Measurements from ENCODE around the gene RAB37. TPM values are rescaled to one million over a fixed set of nuclear protein-coding genes. Genes with fewer than 3 reads are reported as not detected.

RAB37 gene
- total and polyA plus RNA-seq, 4 donors = 1.4 to 3.4 (median 1.9) TPM

- Histone ChIP-seq H3K36me3 (ENCODE audit: control insufficient read depth in 1 of 2, insufficient read depth in 2 of 2, low read length in 1 of 2) (no peaks in the 10 kb centered on the region), H3K27ac (ENCODE audit: low read depth in 1 of 2, low read length in 2 of 2) (no peak overlapping the region), H3K4me3 (ENCODE audit: low read length in 2 of 2) (no peak overlapping the region), H3K4me1 (ENCODE audit: control insufficient read depth in 1 of 2, insufficient read depth in 2 of 2, low read length in 2 of 2) (no peaks in the 10 kb centered on the region), H3K27me3 (ENCODE audit: control insufficient read depth in 1 of 2, insufficient read depth in 2 of 2, low read length in 1 of 2) (no peaks in the 10 kb centered on the region), H3K9me3 (ENCODE audit: control insufficient read depth, low read length) (no peaks in the 10 kb centered on the region)
- intact Hi-C loops (cut with DNase I) = no loop called here
- 73 to 74% methylated on average over 7 of the region's 7 CpGs for WGBS, 2 donors
- DNase-seq (no peak), ATAC-seq (ENCODE audit: low FRiP score) (no peak)
Observed at GRCh38 chr17:74780443-74781238, 43.6 kb downstream of the RAB37 start.

- H3K36me3 ChIP-seq (ENCODE audit: control insufficient read depth in 1 of 2, insufficient read depth in 2 of 2, low read length in 1 of 2) = no peaks in the 10 kb centered on the region
- DNase-seq (no peak), ATAC-seq (ENCODE audit: low FRiP score) (no peak)
- no peaks in the 10 kb centered on the region for H3K9me3 ChIP-seq (ENCODE audit: control insufficient read depth, low read length)
- 88 to 91% methylated on average over 5 of the region's 5 CpGs for WGBS, 2 donors
- no peaks in the 10 kb centered on the region for H3K4me1 ChIP-seq (ENCODE audit: control insufficient read depth in 1 of 2, insufficient read depth in 2 of 2, low read length in 2 of 2)
- intact Hi-C loops (cut with DNase I) = no loop called here
- H3K4me3 ChIP-seq (ENCODE audit: low read length in 2 of 2) = no peak overlapping the region
- no peaks in the 10 kb centered on the region for H3K27me3 ChIP-seq (ENCODE audit: control insufficient read depth in 1 of 2, insufficient read depth in 2 of 2, low read length in 1 of 2)
- H3K27ac ChIP-seq (ENCODE audit: low read depth in 1 of 2, low read length in 2 of 2) = no peak overlapping the region
Observed at GRCh38 chr17:74782571-74782970, 45.5 kb downstream of the RAB37 start.

- Histone ChIP-seq H3K4me1 (ENCODE audit: control insufficient read depth in 1 of 2, insufficient read depth in 2 of 2, low read length in 2 of 2) (no peaks in the 10 kb centered on the region), H3K27ac (ENCODE audit: low read depth in 1 of 2, low read length in 2 of 2) (no peak overlapping the region), H3K27me3 (ENCODE audit: control insufficient read depth in 1 of 2, insufficient read depth in 2 of 2, low read length in 1 of 2) (no peaks in the 10 kb centered on the region), H3K36me3 (ENCODE audit: control insufficient read depth in 1 of 2, insufficient read depth in 2 of 2, low read length in 1 of 2) (no peaks in the 10 kb centered on the region), H3K4me3 (ENCODE audit: low read length in 2 of 2) (no peak overlapping the region), H3K9me3 (ENCODE audit: control insufficient read depth, low read length) (no peaks in the 10 kb centered on the region)
- WGBS, 2 donors = 83 to 85% methylated on average over 5 of the region's 5 CpGs
- intact Hi-C loops (cut with DNase I) = no loop called here
- ATAC-seq (ENCODE audit: low FRiP score) (no peak), DNase-seq (no peak)
Observed at GRCh38 chr17:74784125-74784810, 47.2 kb downstream of the RAB37 start.

GRCh38 chr17:74785096-74785980 is 48.3 kb downstream of the RAB37 start:
- intact Hi-C loops (cut with DNase I) = no loop called here
- H3K4me1 ChIP-seq (ENCODE audit: control insufficient read depth in 1 of 2, insufficient read depth in 2 of 2, low read length in 2 of 2) = no peaks in the 10 kb centered on the region
- H3K27ac ChIP-seq (ENCODE audit: low read depth in 1 of 2, low read length in 2 of 2) = no peak overlapping the region
- ATAC-seq (ENCODE audit: low FRiP score) (no peak), DNase-seq (no peak)
- no peaks in the 10 kb centered on the region for H3K36me3 ChIP-seq (ENCODE audit: control insufficient read depth in 1 of 2, insufficient read depth in 2 of 2, low read length in 1 of 2)
- no peaks in the 10 kb centered on the region for H3K27me3 ChIP-seq (ENCODE audit: control insufficient read depth in 1 of 2, insufficient read depth in 2 of 2, low read length in 1 of 2)
- WGBS, 2 donors = 81 to 86% methylated on average over 21 of the region's 21 CpGs
- H3K4me3 ChIP-seq (ENCODE audit: low read length in 2 of 2) = no peak overlapping the region
- no peaks in the 10 kb centered on the region for H3K9me3 ChIP-seq (ENCODE audit: control insufficient read depth, low read length)

GRCh38 chr17:74785981-74786360 is 48.9 kb downstream of the RAB37 start:
- H3K27me3 ChIP-seq (ENCODE audit: control insufficient read depth in 1 of 2, insufficient read depth in 2 of 2, low read length in 1 of 2) = no peaks in the 10 kb centered on the region
- intact Hi-C loops (cut with DNase I) = no loop called here
- H3K9me3 ChIP-seq (ENCODE audit: control insufficient read depth, low read length) = no peaks in the 10 kb centered on the region
- H3K36me3 ChIP-seq (ENCODE audit: control insufficient read depth in 1 of 2, insufficient read depth in 2 of 2, low read length in 1 of 2) = no peaks in the 10 kb centered on the region
- ATAC-seq (ENCODE audit: low FRiP score) (no peak), DNase-seq (no peak)
- no peak overlapping the region for H3K27ac ChIP-seq (ENCODE audit: low read depth in 1 of 2, low read length in 2 of 2)
- no peak overlapping the region for H3K4me3 ChIP-seq (ENCODE audit: low read length in 2 of 2)
- WGBS, 2 donors = 92 to 95% methylated on average over 9 of the region's 9 CpGs
- H3K4me1 ChIP-seq (ENCODE audit: control insufficient read depth in 1 of 2, insufficient read depth in 2 of 2, low read length in 2 of 2) = no peaks in the 10 kb centered on the region

- intact Hi-C loops (cut with DNase I) = no loop called here
- no peaks in the 10 kb centered on the region for H3K9me3 ChIP-seq (ENCODE audit: control insufficient read depth, low read length)
- H3K27ac ChIP-seq (ENCODE audit: low read depth in 1 of 2, low read length in 2 of 2) = no peak overlapping the region
- no peak overlapping the region for H3K4me3 ChIP-seq (ENCODE audit: low read length in 2 of 2)
- DNase-seq (no peak), ATAC-seq (ENCODE audit: low FRiP score) (no peak)
- 87 to 89% methylated on average over 16 of the region's 16 CpGs for WGBS, 2 donors
- H3K27me3 ChIP-seq (ENCODE audit: control insufficient read depth in 1 of 2, insufficient read depth in 2 of 2, low read length in 1 of 2) = no peaks in the 10 kb centered on the region
- no peaks in the 10 kb centered on the region for H3K4me1 ChIP-seq (ENCODE audit: control insufficient read depth in 1 of 2, insufficient read depth in 2 of 2, low read length in 2 of 2)
- H3K36me3 ChIP-seq (ENCODE audit: control insufficient read depth in 1 of 2, insufficient read depth in 2 of 2, low read length in 1 of 2) = no peaks in the 10 kb centered on the region
Observed at GRCh38 chr17:74786431-74787055, 49.5 kb downstream of the RAB37 start.

- Histone ChIP-seq H3K27ac (ENCODE audit: low read depth in 1 of 2, low read length in 2 of 2) (no peak overlapping the region), H3K36me3 (ENCODE audit: control insufficient read depth in 1 of 2, insufficient read depth in 2 of 2, low read length in 1 of 2) (peaks cover 0 to 1% of the 10 kb centered on the region in 2 donors), H3K9me3 (ENCODE audit: control insufficient read depth, low read length) (no peaks in the 10 kb centered on the region), H3K27me3 (ENCODE audit: control insufficient read depth in 1 of 2, insufficient read depth in 2 of 2, low read length in 1 of 2) (no peaks in the 10 kb centered on the region), H3K4me3 (ENCODE audit: low read length in 2 of 2) (no peak overlapping the region), H3K4me1 (ENCODE audit: control insufficient read depth in 1 of 2, insufficient read depth in 2 of 2, low read length in 2 of 2) (no peaks in the 10 kb centered on the region)
- intact Hi-C loops (cut with DNase I) = loop anchor here in 1 of 2 donors (5.0 kb wide), 1 partner anchor 72 kb away; no protein-coding TSS in a partner anchor
- ATAC-seq (ENCODE audit: low FRiP score) = no peak
- 89 to 91% methylated on average over 21 of the region's 21 CpGs for WGBS, 2 donors
- no peak for DNase-seq
Observed at GRCh38 chr17:74790161-74791058, 53.4 kb downstream of the RAB37 start.
